PC-3 (cell line): ENCODE results near the gene CHAD. TPM values are rescaled to one million over a fixed set of nuclear protein-coding genes. Genes with fewer than 3 reads are reported as not detected.
"Not testable (repeated sequence)": the region's sequence is repeated elsewhere in the genome, so short reads cannot be mapped to it uniquely, and the experiment has no call there.

Experiments
- ATAC-seq: fragments of 200-7000 bp; cut with Tn5 transposase; 2 replicates; pipeline ENCODE4 v1.9.1; 2020; ENCODE audit warnings: mild to moderate bottlenecking, moderate library complexity
- BruUV-seq: library from RNA; stranded (reverse); fragments of 400-500 nt; replicated peaks from 2 replicates; lab custom pipeline; 2021; lab: Mats Ljungman, UMichigan
- CTCF ChIA-PET: fragments of 300-600 bp; sonication (Branson Sonifier 250); formaldehyde crosslinking; loops from one replicate; lab custom pipeline; 2022; ENCODE audit warnings: antibody characterized with exemption; lab: Charles Lee
- POLR2A ChIA-PET: fragments of 300-600 bp; sonication (Branson Sonifier 250); formaldehyde crosslinking; loops from one replicate; lab custom pipeline; 2022; ENCODE audit warnings: antibody characterized with exemption; ENCODE audit not compliant: unreplicated experiment; lab: Charles Lee
- DNase-seq: peaks from one replicate; pipeline ENCODE4 v3.0.0-alpha.2; 2015
- H2AFZ ChIP-seq: fragments of 300-600 bp; sonication (generic); 2 replicates; pipeline ENCODE4 v1.6.0; 2016; ENCODE audit warnings: antibody characterized with exemption, low read length
- H3F3A ChIP-seq: fragments of 300-600 bp; sonication (generic); one replicate; pipeline ENCODE4 v1.6.0; 2017; ENCODE audit warnings: antibody characterized with exemption, low read length, control low read depth, mild to moderate bottlenecking; ENCODE audit not compliant: unreplicated experiment
- H3K27ac ChIP-seq: fragments of 300-600 bp; sonication (generic); 2 replicates; pipeline ENCODE4 v1.5.1; 2016; ENCODE audit warnings: mild to moderate bottlenecking, low read length
- H3K27me3 ChIP-seq: fragments of 300-600 bp; sonication (generic); 2 replicates; pipeline ENCODE4 v1.6.1; 2016; ENCODE audit warnings: low read length, mixed read lengths
- H3K36me3 ChIP-seq: fragments of 300-600 bp; sonication (generic); 2 replicates; pipeline ENCODE4 v1.6.1; 2016; ENCODE audit warnings: low read depth, mixed run types, low read length, mixed read lengths
- H3K4me1 ChIP-seq: fragments of 300-600 bp; sonication (generic); 2 replicates; pipeline ENCODE4 v1.5.1; 2016; ENCODE audit warnings: low read length; ENCODE audit not compliant: insufficient read depth
- H3K4me2 ChIP-seq: fragments of 300-600 bp; sonication (generic); 2 replicates; pipeline ENCODE4 v1.6.0; 2016; ENCODE audit warnings: low read length
- H3K4me3 ChIP-seq: fragments of 300-600 bp; sonication (generic); 2 replicates; pipeline ENCODE4 v1.5.1; 2016; ENCODE audit warnings: mild to moderate bottlenecking, low read length, mixed read lengths
- H3K79me2 ChIP-seq: fragments of 300-600 bp; sonication (generic); 2 replicates; pipeline ENCODE4 v1.6.1; 2017; ENCODE audit warnings: low read length, mixed read lengths
- H3K9ac ChIP-seq: fragments of 300-600 bp; sonication (generic); 2 replicates; pipeline ENCODE4 v1.6.0; 2016; ENCODE audit warnings: mild to moderate bottlenecking, low read length
- H3K9me2 ChIP-seq: fragments of 300-600 bp; sonication (generic); replicated peaks from 2 replicates; pipeline ENCODE4 v1.6.1; 2016; ENCODE audit warnings: mixed run types, low read length, mixed read lengths
- H3K9me3 ChIP-seq: fragments of 300-600 bp; sonication (generic); 2 replicates; pipeline ENCODE4 v1.6.1; 2016; ENCODE audit warnings: low read length, mixed read lengths
- H4K20me1 ChIP-seq: fragments of 300-600 bp; sonication (generic); 2 replicates; pipeline ENCODE4 v1.6.1; 2016; ENCODE audit warnings: low read length, mixed read lengths
- CTCF ChIP-seq: fragments of 300-600 bp; sonication (generic); conservative IDR thresholded peaks from 2 replicates; pipeline ENCODE4 v1.5.1; 2017; ENCODE audit warnings: antibody characterized with exemption, low read depth, mild to moderate bottlenecking, low read length
- EZH2 ChIP-seq: fragments of 300-600 bp; sonication (generic); IDR thresholded peaks from one replicate; pipeline ENCODE4 v1.6.1; 2017; ENCODE audit warnings: antibody characterized with exemption, mild to moderate bottlenecking, low read length; ENCODE audit not compliant: unreplicated experiment
- EZH2phosphoT487 ChIP-seq: fragments of 300-600 bp; sonication (generic); IDR thresholded peaks from 2 replicates; pipeline ENCODE4 v1.6.1; 2018; ENCODE audit warnings: mild to moderate bottlenecking, antibody characterized with exemption, low read length, borderline replicate concordance
- intact Hi-C: fragments of 100-400 bp; cut with micrococcal nuclease; formaldehyde crosslinking; loops from 2 replicates; pipeline ENCODE4 v1.9.0; 2023
- total RNA-seq: library from RNA; depleted of rRNA; stranded (reverse); fragments of >200 nt; gene quantifications from 2 replicates; pipeline ENCODE4 v1.2.3, GENCODE V29; 2014

Gene CHAD
- total RNA-seq, 1 experiment from 2014 or later: not detected

GRCh38 chr17:50476545-50477315, 8.1 kb upstream of the CHAD start:
- TF ChIP-seq CTCF: no peak
- TF ChIP-seq EZH2: no peak
- no peak for TF ChIP-seq EZH2phosphoT487
- no TSS peak for BruUV-seq
- ChIA-PET POLR2A (no interaction called here), CTCF (no interaction called here)
- no peaks in the 10 kb centered on the region for H3K27me3 ChIP-seq
- DNase-seq: no peak
- no peaks in the 10 kb centered on the region for H3K9me3 ChIP-seq
- H3K9me2 ChIP-seq: no peaks in the 10 kb centered on the region
- no peak overlapping the region for H3K27ac ChIP-seq
- H3K4me3 ChIP-seq: no peak overlapping the region
- H3K4me1 ChIP-seq: peaks cover 17% of the 10 kb centered on the region
- H3F3A ChIP-seq: no peaks in the 10 kb centered on the region
- intact Hi-C loops: no loop called here
- H2AFZ ChIP-seq: no peak overlapping the region
- H3K4me2 ChIP-seq: no peak overlapping the region
- no peaks in the 10 kb centered on the region for H4K20me1 ChIP-seq
- ATAC-seq: no peak
- H3K36me3 ChIP-seq: no peaks in the 10 kb centered on the region
- H3K9ac ChIP-seq: no peak overlapping the region
- H3K79me2 ChIP-seq: peaks cover 27% of the 10 kb centered on the region

- Histone ChIP-seq H3K79me2 (peaks cover 19% of the 10 kb centered on the region), H3K4me1 (peaks cover 17% of the 10 kb centered on the region)
- H3K4me2 ChIP-seq, H3K9ac ChIP-seq, H3K9me3 ChIP-seq, ATAC-seq, intact Hi-C loops, BruUV-seq, H3K27me3 ChIP-seq, H4K20me1 ChIP-seq, H2AFZ ChIP-seq, H3K36me3 ChIP-seq, H3K4me3 ChIP-seq, H3K27ac ChIP-seq, H3K9me2 ChIP-seq, POLR2A ChIA-PET, H3F3A ChIP-seq, DNase-seq: not testable (repeated sequence)
- CTCF ChIA-PET: interaction anchor here (0.6 kb wide), 1 partner anchor 46 kb away, joined by 3 read pairs; no protein-coding TSS in a partner anchor
These were observed 7.3 kb upstream of the CHAD start for GRCh38 chr17:50475775-50476544.

- CTCF ChIA-PET: interaction anchor here (0.6 kb wide), 1 partner anchor 45 kb away, joined by 3 read pairs; no protein-coding TSS in a partner anchor
These were observed 6.7 kb upstream of the CHAD start for GRCh38 chr17:50475362-50475761.

More at GRCh38 chr17:50475362-50475761, 6.7 kb upstream of the CHAD start:
- Histone ChIP-seq H3K4me1 (peaks cover 16% of the 10 kb centered on the region), H3K79me2 (peaks cover 14% of the 10 kb centered on the region), H3K36me3 (no peaks in the 10 kb centered on the region), H3K27me3 (no peaks in the 10 kb centered on the region), H3K9me3 (no peaks in the 10 kb centered on the region), H4K20me1 (no peaks in the 10 kb centered on the region), H3K9me2 (no peaks in the 10 kb centered on the region), H3F3A (no peaks in the 10 kb centered on the region), H3K27ac (no peak overlapping the region), H2AFZ (no peak overlapping the region), H3K4me3 (no peak overlapping the region), H3K4me2 (no peak overlapping the region), H3K9ac (no peak overlapping the region)
- DNase-seq: no peak
- POLR2A ChIA-PET: no interaction called here
- intact Hi-C loops: no loop called here
- ATAC-seq: no peak
- TF ChIP-seq EZH2: no peak
- TF ChIP-seq EZH2phosphoT487: no peak
- no peak for TF ChIP-seq CTCF
- no TSS peak for BruUV-seq
